Activated T-helper 1 cell treated with anti-CD3 and anti-CD28 coated beads, Interleukin-12 subunit alpha, Interleukin-12 subunit beta, Interleukin-2, Interleukin-4 antibody, amounts not matched to agents 30 ng/mL and 10 ng/mL and 1 ng/mL, durations not matched to agents 14 hours and 24 hours and 36 hours (primary cell): ENCODE measurements around the gene YWHAH. TPM values are rescaled to one million over a fixed set of nuclear protein-coding genes. Genes with fewer than 3 reads are reported as not detected.
A peak's percentile ranks its signal among the peaks of the same experiment; 100 is the strongest.

ENCODE experiments used
- DNase-seq: peaks from one replicate; pipeline ENCODE4 v3.0.0; 2021; ENCODE audit warnings: low spot score
- H3K27ac Mint-ChIP-seq: one replicate; pipeline ENCODE4 v1.8.0; 2021; ENCODE audit warnings: mild to moderate bottlenecking, mixed read lengths
- H3K27me3 Mint-ChIP-seq: one replicate; pipeline ENCODE4 v1.8.0; 2022; ENCODE audit warnings: mild to moderate bottlenecking, moderate library complexity, mixed read lengths; ENCODE audit not compliant: insufficient read depth
- H3K36me3 Mint-ChIP-seq: one replicate; pipeline ENCODE4 v1.8.0; 2021; ENCODE audit warnings: low read depth, mixed read lengths
- H3K4me1 Mint-ChIP-seq: one replicate; pipeline ENCODE4 v1.8.0; 2021; ENCODE audit warnings: low read depth, mixed read lengths
- H3K4me3 Mint-ChIP-seq: one replicate; pipeline ENCODE4 v1.8.0; 2021; ENCODE audit warnings: mild to moderate bottlenecking, moderate library complexity, mixed read lengths
- H3K9me3 Mint-ChIP-seq: one replicate; pipeline ENCODE4 v1.8.0; 2021; ENCODE audit warnings: mixed read lengths
- intact Hi-C: fragments of 100-400 bp; cut with micrococcal nuclease; formaldehyde crosslinking; loops from one replicate; pipeline ENCODE4 v1.15.1; 2024
- total RNA-seq: library from RNA; stranded (reverse); gene quantifications from 2 replicates; pipeline ENCODE4 v1.2.3, GENCODE V29; 2022

YWHAH gene
- total RNA-seq, 1 donor from 2014 or later, result 128 TPM

- Mint-ChIP-seq H3K27me3 (peaks cover 9% of the 10 kb centered on the region), H3K27ac (no peak overlapping the region), H3K36me3 (peaks cover 27% of the 10 kb centered on the region), H3K4me3 (no peak overlapping the region), H3K4me1 (peaks cover 31% of the 10 kb centered on the region), H3K9me3 (no peaks in the 10 kb centered on the region)
- no peak for DNase-seq
- intact Hi-C loops, result no loop called here
Measured at GRCh38 chr22:31958625-31959239, 14.4 kb downstream of the YWHAH start.

- Mint-ChIP-seq H3K27me3 (peaks cover 9% of the 10 kb centered on the region), H3K4me1 (peaks cover 13% of the 10 kb centered on the region), H3K36me3 (peaks cover 21% of the 10 kb centered on the region), H3K9me3 (no peaks in the 10 kb centered on the region), H3K4me3 (no peak overlapping the region), H3K27ac (no peak overlapping the region)
- intact Hi-C loops, result no loop called here
- DNase-seq, result no peak
Measured at GRCh38 chr22:31960767-31961166, 16.4 kb downstream of the YWHAH start.

GRCh38 chr22:31962387-31963125, 18.2 kb downstream of the YWHAH start:
- Mint-ChIP-seq H3K27ac (no peak overlapping the region), H3K9me3 (no peaks in the 10 kb centered on the region)

GRCh38 chr22:31968022-31968421, 23.7 kb downstream of the YWHAH start:
- Mint-ChIP-seq H3K27me3 (peaks cover 10% of the 10 kb centered on the region), H3K27ac (no peak overlapping the region), H3K4me3 (no peak overlapping the region), H3K4me1 (peaks cover 14% of the 10 kb centered on the region), H3K9me3 (no peaks in the 10 kb centered on the region), H3K36me3 (no peaks in the 10 kb centered on the region)
- DNase-seq, result no peak
- intact Hi-C loops, result no loop called here

More at GRCh38 chr22:31962387-31963125, 18.2 kb downstream of the YWHAH start:
- peaks cover 9% of the 10 kb centered on the region for H3K27me3 Mint-ChIP-seq
- H3K4me1 Mint-ChIP-seq, result no peaks in the 10 kb centered on the region
- no peak overlapping the region for H3K4me3 Mint-ChIP-seq
- peaks cover 5% of the 10 kb centered on the region for H3K36me3 Mint-ChIP-seq
- intact Hi-C loops, result no loop called here
- DNase-seq, result no peak

- no peaks in the 10 kb centered on the region for H3K36me3 Mint-ChIP-seq
- peaks cover 4% of the 10 kb centered on the region for H3K27me3 Mint-ChIP-seq
- H3K4me3 Mint-ChIP-seq, result peak overlapping the region; percentile 77
- H3K9me3 Mint-ChIP-seq, result no peaks in the 10 kb centered on the region
- intact Hi-C loops, result loop anchor here (1.0 kb wide), 4 partner anchors 19 to 305 kb away; partner anchors contain the start of genes DEPDC5 and YWHAH
- peak; percentile 30 for DNase-seq
- peaks cover 14% of the 10 kb centered on the region for H3K4me1 Mint-ChIP-seq
- H3K27ac Mint-ChIP-seq, result no peak overlapping the region
Measured at GRCh38 chr22:31969789-31970489, 25.6 kb downstream of the YWHAH start.

- Mint-ChIP-seq H3K36me3 (no peaks in the 10 kb centered on the region), H3K27ac (no peak overlapping the region), H3K27me3 (peaks cover 4% of the 10 kb centered on the region), H3K4me1 (peaks cover 14% of the 10 kb centered on the region), H3K9me3 (no peaks in the 10 kb centered on the region), H3K4me3 (peak overlapping the region; percentile 77)
- peak; percentile 86 for DNase-seq
- intact Hi-C loops, result loop anchor here (1.0 kb wide), 4 partner anchors 19 to 305 kb away; partner anchors contain the start of genes DEPDC5 and YWHAH
Measured at GRCh38 chr22:31970490-31971444, 26.4 kb downstream of the YWHAH start.

GRCh38 chr22:31972180-31972579, 27.8 kb downstream of the YWHAH start:
- no peak overlapping the region for H3K27ac Mint-ChIP-seq
- intact Hi-C loops, result no loop called here

GRCh38 chr22:31973739-31974138, 29.4 kb downstream of the YWHAH start:
- H3K27me3 Mint-ChIP-seq, result peaks cover 9% of the 10 kb centered on the region
- DNase-seq, result no peak
- no peaks in the 10 kb centered on the region for H3K36me3 Mint-ChIP-seq
- H3K4me3 Mint-ChIP-seq, result no peak overlapping the region
- intact Hi-C loops, result no loop called here
- H3K27ac Mint-ChIP-seq, result no peak overlapping the region
- no peaks in the 10 kb centered on the region for H3K9me3 Mint-ChIP-seq
- peaks cover 14% of the 10 kb centered on the region for H3K4me1 Mint-ChIP-seq

More at GRCh38 chr22:31972180-31972579, 27.8 kb downstream of the YWHAH start:
- Mint-ChIP-seq H3K36me3 (no peaks in the 10 kb centered on the region), H3K4me1 (peaks cover 14% of the 10 kb centered on the region), H3K4me3 (no peak overlapping the region), H3K27me3 (peaks cover 4% of the 10 kb centered on the region), H3K9me3 (no peaks in the 10 kb centered on the region)
- DNase-seq, result no peak

GRCh38 chr22:31977141-31977841, 33.0 kb downstream of the YWHAH start:
- peak; percentile 60 for DNase-seq
- peaks cover 10% of the 10 kb centered on the region for H3K27me3 Mint-ChIP-seq
- H3K4me1 Mint-ChIP-seq, result no peaks in the 10 kb centered on the region
- no peak overlapping the region for H3K4me3 Mint-ChIP-seq
- intact Hi-C loops, result loop anchor here (1.0 to 5.0 kb wide), 5 partner anchors 104 to 496 kb away; no protein-coding TSS in a partner anchor
- H3K36me3 Mint-ChIP-seq, result no peaks in the 10 kb centered on the region
- H3K27ac Mint-ChIP-seq, result no peak overlapping the region
- no peaks in the 10 kb centered on the region for H3K9me3 Mint-ChIP-seq

GRCh38 chr22:31977939-31978338, 33.6 kb downstream of the YWHAH start:
- Mint-ChIP-seq H3K4me1 (no peaks in the 10 kb centered on the region), H3K9me3 (no peaks in the 10 kb centered on the region), H3K27me3 (peaks cover 10% of the 10 kb centered on the region), H3K4me3 (no peak overlapping the region), H3K27ac (no peak overlapping the region), H3K36me3 (no peaks in the 10 kb centered on the region)
- intact Hi-C loops, result loop anchor here (1.0 to 5.0 kb wide), 5 partner anchors 103 to 495 kb away; no protein-coding TSS in a partner anchor
- no peak for DNase-seq

- H3K4me3 Mint-ChIP-seq, result no peak overlapping the region
- no peak for DNase-seq
- no peaks in the 10 kb centered on the region for H3K36me3 Mint-ChIP-seq
- H3K9me3 Mint-ChIP-seq, result no peaks in the 10 kb centered on the region
- no peaks in the 10 kb centered on the region for H3K4me1 Mint-ChIP-seq
- intact Hi-C loops, result no loop called here
- H3K27ac Mint-ChIP-seq, result no peak overlapping the region
- H3K27me3 Mint-ChIP-seq, result peaks cover 16% of the 10 kb centered on the region
Measured at GRCh38 chr22:31980628-31981027, 36.3 kb downstream of the YWHAH start.
